HepG2 (cell line): Measurements from ENCODE around the gene TXNRD1. TPM values are rescaled to one million over a fixed set of nuclear protein-coding genes. Genes with fewer than 3 reads are reported as not detected.
"Not testable (repeated sequence)": the region's sequence is repeated elsewhere in the genome, so short reads cannot be mapped to it uniquely, and the experiment has no call there.

Experiments used
- ATAC-seq: fragments of 200-7000 bp; cut with Tn5 transposase; 3 replicates; pipeline ENCODE4 v1.9.1; 2020; ENCODE audit warnings: mild to moderate bottlenecking, moderate library complexity
- BruUV-seq: library from RNA; stranded (reverse); fragments of 400-500 nt; replicated peaks from 2 replicates; lab custom pipeline; 2021; lab: Mats Ljungman, UMichigan
- CTCF ChIA-PET: fragments of 300-600 bp; formaldehyde crosslinking; extraction: SDS; loops from one replicate; lab custom pipeline; 2021; ENCODE audit warnings: low total read pairs, inconsistent platforms, low intra/inter-chr PET ratio; lab: Yijun Ruan, JAX
- POLR2A ChIA-PET: fragments of 350-600 bp; sonication (Branson Sonifier 250); formaldehyde crosslinking; loops from one replicate; lab custom pipeline; 2020; ENCODE audit warnings: antibody characterized with exemption, inconsistent platforms; lab: Yijun Ruan, JAX
- DNase-seq: peaks from one replicate; pipeline ENCODE4 v3.0.0-alpha.2; 2015; ENCODE audit warnings: low spot score
- FAIRE-seq: peaks from 3 replicates; lab custom pipeline; 2011; peaks lifted over from hg19 to GRCh38; lab: Jason Lieb, UNC
- H2AFZ ChIP-seq: one replicate; pipeline ENCODE4 v1.6.1; 2011; ENCODE audit warnings: low read length, inconsistent platforms
- H3K27ac ChIP-seq: fragments of 300-600 bp; 3 replicates; pipeline ENCODE4 v1.8.0; 2011; ENCODE audit warnings: mixed run types, mild to moderate bottlenecking, mixed read lengths, low read length, inconsistent platforms; ENCODE audit not compliant: insufficient read depth; ENCODE audit errors: extremely low read length
- H3K27me3 ChIP-seq, 2 experiments: fragments of 200-600 bp in 1 of 2; 2 replicates in 1 of 2; 3 replicates in 1 of 2; pipeline versions ENCODE4 v1.6.0 to v1.8.0; 2011; ENCODE audit warnings: low read length in 2 of 2, mild to moderate bottlenecking in 2 of 2, moderate library complexity in 2 of 2, inconsistent platforms in 1 of 2; ENCODE audit not compliant: insufficient read depth in 2 of 2, control insufficient read depth in 1 of 2
- H3K36me3 ChIP-seq, 2 experiments: fragments of 200-600 bp in 1 of 2; replicated peaks in 1 of 2; 2 replicates in 1 of 2; 3 replicates in 1 of 2; pipeline versions ENCODE4 v1.5.1 to v1.8.0; 2011; ENCODE audit warnings: low read length in 2 of 2, inconsistent platforms in 1 of 2; ENCODE audit not compliant: insufficient read depth in 2 of 2, control insufficient read depth in 1 of 2
- H3K4me1 ChIP-seq: 2 replicates; pipeline ENCODE4 v1.5.1; 2012; ENCODE audit warnings: low read length, inconsistent platforms; ENCODE audit not compliant: insufficient read depth
- H3K4me2 ChIP-seq: 2 replicates; pipeline ENCODE4 v1.6.0; 2011; ENCODE audit warnings: low read depth, low read length, inconsistent platforms
- H3K4me3 ChIP-seq, 3 experiments: fragments of 200-600 bp in 1 of 3; sonication (generic), shearing (Covaris generic) in 1 of 3; replicated peaks in 1 of 3; 2 replicates each; pipeline ENCODE4 v1.5.1; 2011 to 2016; ENCODE audit warnings: low read length in 3 of 3, inconsistent platforms in 2 of 3, low read depth in 2 of 3, mild to moderate bottlenecking in 2 of 3, control low read depth in 1 of 3, mixed read lengths in 1 of 3; ENCODE audit not compliant: insufficient read depth in 1 of 3
- H3K79me2 ChIP-seq: one replicate; pipeline ENCODE4 v1.6.1; 2011; ENCODE audit warnings: low read length, inconsistent platforms; ENCODE audit not compliant: insufficient read depth
- H3K9ac ChIP-seq: 2 replicates; pipeline ENCODE4 v1.6.0; 2011; ENCODE audit warnings: mild to moderate bottlenecking, low read depth, low read length, inconsistent platforms; ENCODE audit not compliant: insufficient read depth
- H3K9me3 ChIP-seq: 2 replicates; pipeline ENCODE4 v1.5.1; 2012; ENCODE audit warnings: mild to moderate bottlenecking, low read length
- H4K20me1 ChIP-seq: 2 replicates; pipeline ENCODE4 v1.6.0; 2011; ENCODE audit warnings: inconsistent platforms, mild to moderate bottlenecking, low read length, moderate library complexity; ENCODE audit not compliant: insufficient read depth
- AFF4 ChIP-seq: sonication (generic); formaldehyde crosslinking; IDR thresholded peaks from 2 replicates; pipeline ENCODE4 v1.4.0; 2020; ENCODE audit warnings: missing genetic modification reagents
- FIP1L1 ChIP-seq: fragments of 200-400 bp; formaldehyde crosslinking; IDR thresholded peaks from 2 replicates; pipeline ENCODE4 v1.6.1; 2018; ENCODE audit warnings: low read depth, mild to moderate bottlenecking, low read length, moderate library complexity, borderline replicate concordance; ENCODE audit not compliant: insufficient read depth
- ZMYM4 ChIP-seq: sonication (generic); formaldehyde crosslinking; IDR thresholded peaks from 2 replicates; pipeline ENCODE4 v1.8.1; 2023; ENCODE audit warnings: mild to moderate bottlenecking, missing genetic modification reagents
- ZNF180 ChIP-seq: sonication (generic); formaldehyde crosslinking; IDR thresholded peaks from 2 replicates; pipeline ENCODE4 v1.4.0; 2020; ENCODE audit warnings: low read depth, missing genetic modification reagents, borderline replicate concordance
- ZNF7 ChIP-seq: IDR thresholded peaks from 2 replicates; pipeline ENCODE4 v1.6.1; 2016; ENCODE audit warnings: missing biosample characterization, missing genetic modification reagents
- ZNF766 ChIP-seq: sonication (generic); formaldehyde crosslinking; IDR thresholded peaks from 2 replicates; pipeline ENCODE4 v1.5.0; 2020; ENCODE audit warnings: missing genetic modification reagents, borderline replicate concordance
- ZSCAN22 ChIP-seq: sonication (generic); formaldehyde crosslinking; IDR thresholded peaks from 2 replicates; pipeline ENCODE4 v1.4.0; 2020; ENCODE audit warnings: mild to moderate bottlenecking, missing genetic modification reagents
- WGBS: methylation state at CpG from one replicate; pipeline ENCODE4 v1.1.6; 2017; ENCODE audit warnings: low lambda C conversion rate; 5-methylcytosine and 5-hydroxymethylcytosine counted together
- in situ Hi-C: cut with HindIII; loops from 2 replicates; pipeline ENCODE4 v1.10.0; 2017; ENCODE audit warnings: low pct_unique_long_range_greater_than_20kb; ENCODE audit not compliant: extremely low pct_ligation_motif_present
- intact Hi-C: fragments of 100-400 bp; cut with micrococcal nuclease; formaldehyde crosslinking; loops from one replicate; pipeline ENCODE4 v1.10.0; 2022; ENCODE audit not compliant: unreplicated experiment
- polyA plus RNA-seq, 8 experiments: library from polyadenylated mRNA; depleted of rRNA in 3 of 8; stranded (reverse) in 7 of 8; unstranded in 1 of 8; fragments of >200 nt; fragmentation: Illumina TruSeq in 4 of 8; extraction: Trizol in 4 of 8; gene quantifications; 2 replicates each; pipeline versions ENCODE4 v1.2.1 to v1.2.3, GENCODE V29; 2011 to 2016; ENCODE audit warnings: low read depth in 4 of 8, missing spikeins in 1 of 8, mixed read lengths in 1 of 8; ENCODE audit not compliant: insufficient read depth in 1 of 8
- total RNA-seq, 5 experiments: library from RNA; depleted of rRNA; stranded (reverse); fragments of >200 nt; fragmentation: Illumina TruSeq; extraction: Trizol; gene quantifications; 2 replicates each; pipeline ENCODE4 v1.2.3, GENCODE V29; 2016; ENCODE audit warnings: low read depth in 1 of 5

The TXNRD1 gene
- total and polyA plus RNA-seq, 2 of the 13 experiments (the other 11 are each of a cell fraction or from before 2014, with no cell fraction given): 54.0 to 190 TPM

- Histone ChIP-seq H3K4me1 (peaks cover 1% of the 10 kb centered on the region; the same call in 1 of the 2 replicates), H3K79me2 (no peaks in the 10 kb centered on the region), H3K9ac (no peak overlapping the region), H3K4me3 (no peak overlapping the region), H3K27ac (no peak overlapping the region), H3K4me2 (no peak overlapping the region)
- intact Hi-C loops: no loop called here
- no TSS peak for BruUV-seq
- FAIRE-seq: no peak
- no peak for TF ChIP-seq ZNF766 (CRISPR knock-in tag)
- TF ChIP-seq AFF4 (CRISPR knock-in tag): no peak
- no peak for TF ChIP-seq ZNF180 (CRISPR knock-in tag)
- TF ChIP-seq ZSCAN22 (CRISPR knock-in tag): no peak
- TF ChIP-seq ZNF7 (CRISPR knock-in tag): no peak
- no peak for TF ChIP-seq ZMYM4
- TF ChIP-seq FIP1L1: no peak
- TF ChIP-seq, all 625 proteins: peak for 0
- in situ Hi-C loops: no loop called here
- Histone ChIP-seq H3K9me3 (no peaks in the 10 kb centered on the region), H3K36me3 (no peaks in the 10 kb centered on the region), H3K27me3 (no peaks in the 10 kb centered on the region), H2AFZ (no peak overlapping the region), H4K20me1 (no peaks in the 10 kb centered on the region)
- CTCF ChIA-PET: no interaction called here
- WGBS: 48% methylated on average over 6 of the region's 6 CpGs
- ATAC-seq (no peak), DNase-seq (no peak)
- POLR2A ChIA-PET: no interaction called here
Observed at GRCh38 chr12:104172570-104172947, 43.0 kb upstream of the TXNRD1 start.

GRCh38 chr12:104173804-104174203 is 41.8 kb upstream of the TXNRD1 start:
- H3K4me2 ChIP-seq, H3K4me1 ChIP-seq, H3K9ac ChIP-seq, H2AFZ ChIP-seq, H3K9me3 ChIP-seq, H3K27ac ChIP-seq, H3K79me2 ChIP-seq, H3K36me3 ChIP-seq, CTCF ChIA-PET, in situ Hi-C loops, H4K20me1 ChIP-seq, ATAC-seq, DNase-seq, intact Hi-C loops, H3K4me3 ChIP-seq, POLR2A ChIA-PET, FAIRE-seq, H3K27me3 ChIP-seq, BruUV-seq: not testable (repeated sequence)
- 29% methylated on average over 5 of the region's 5 CpGs for WGBS
